Middle frontal gyrus (tissue), 1 donor: ENCODE measurements around the gene RHBDD2.

Experiments
- DNase-seq: peaks from one replicate; pipeline ENCODE4 v3.0.0-alpha.2; 2015; ENCODE audit warnings: low spot score; ENCODE audit errors: extremely low spot score

The RHBDD2 gene

GRCh38 chr7:75916685-75917634 is 38.1 kb downstream of the RHBDD2 start:
- no peak for DNase-seq

DNA sequence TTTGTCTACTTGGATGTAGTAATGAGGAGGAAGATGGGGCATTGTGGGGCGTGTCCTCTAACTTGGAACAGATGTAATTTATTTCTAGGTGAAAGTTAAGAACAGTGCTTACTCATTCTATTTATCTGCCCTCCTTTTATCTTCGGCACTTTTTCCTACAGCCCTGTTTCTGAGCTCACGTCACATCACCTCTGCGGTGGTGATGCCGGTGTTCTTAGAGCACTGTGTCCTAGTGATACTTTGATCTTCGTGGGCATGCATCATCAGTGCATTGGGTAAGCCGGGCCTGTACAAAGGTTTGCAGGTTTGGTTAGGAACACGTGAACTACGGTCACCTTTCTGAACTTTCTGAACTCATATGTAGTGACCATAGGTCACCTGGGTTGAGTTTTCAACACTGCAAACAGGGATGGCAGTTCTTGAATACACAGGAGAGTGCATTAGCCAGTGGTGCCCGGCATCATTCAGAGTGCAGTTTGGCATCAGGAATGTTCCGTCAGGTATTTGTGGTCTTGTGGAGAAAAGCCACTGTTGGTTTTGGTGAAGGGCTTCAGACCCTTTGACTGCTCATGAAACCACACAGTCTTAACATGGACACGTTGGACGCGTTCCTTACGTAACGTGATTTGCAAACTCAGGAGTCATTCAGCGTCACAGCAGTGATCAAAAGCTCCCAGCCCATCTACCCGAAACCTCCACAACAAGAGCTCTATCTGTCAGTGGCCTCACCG is 41.8 kb downstream of the RHBDD2 start:
- no peak for DNase-seq

- DNase-seq = no peak
Measured at GRCh38 chr7:75921479-75921878, 42.6 kb downstream of the RHBDD2 start.

- DNase-seq = no peak
Measured at GRCh38 chr7:75922966-75923603, 44.3 kb downstream of the RHBDD2 start.

DNA sequence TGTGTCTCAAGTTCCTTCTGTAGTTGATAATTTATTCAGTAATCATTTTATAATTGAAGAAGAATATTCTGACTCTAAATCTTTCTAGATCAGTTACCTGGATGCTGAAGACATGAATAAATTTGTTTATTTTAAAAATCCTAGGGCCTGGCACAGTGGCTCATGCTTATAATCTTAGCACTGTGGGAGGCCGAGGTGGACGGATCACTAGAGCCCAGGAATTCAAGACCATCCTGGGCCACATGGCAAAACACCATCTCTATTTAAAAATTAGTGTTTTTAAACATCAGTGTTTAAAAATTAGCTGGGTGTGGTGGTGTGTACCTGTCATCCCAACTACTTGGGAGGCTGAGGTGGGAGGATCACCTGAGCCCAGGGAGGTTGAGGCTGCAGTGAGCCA is 45.4 kb downstream of the RHBDD2 start:
- DNase-seq = no peak

- no peak for DNase-seq
Measured at GRCh38 chr7:75924889-75925288, 46.1 kb downstream of the RHBDD2 start.

GRCh38 chr7:75925717-75926435 is 47.0 kb downstream of the RHBDD2 start:
- DNase-seq = no peak

DNA sequence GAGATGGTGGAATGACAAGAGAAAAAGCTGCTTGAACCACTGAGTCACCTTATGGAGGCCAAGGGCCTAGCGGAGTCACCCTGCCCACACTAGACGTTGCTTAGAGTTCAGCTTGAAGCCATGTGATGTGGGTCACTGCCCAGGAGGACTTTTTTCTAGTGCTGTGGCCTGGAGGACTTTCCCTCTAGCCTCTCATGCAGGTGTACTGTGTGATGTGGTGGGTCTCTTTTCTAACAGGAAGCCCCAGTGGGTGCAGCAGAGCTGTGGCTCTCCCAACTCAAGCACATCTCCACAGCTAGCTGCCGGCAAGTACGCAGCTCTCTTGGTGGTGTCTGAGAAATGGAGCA is 49.7 kb downstream of the RHBDD2 start:
- no peak for DNase-seq

DNA sequence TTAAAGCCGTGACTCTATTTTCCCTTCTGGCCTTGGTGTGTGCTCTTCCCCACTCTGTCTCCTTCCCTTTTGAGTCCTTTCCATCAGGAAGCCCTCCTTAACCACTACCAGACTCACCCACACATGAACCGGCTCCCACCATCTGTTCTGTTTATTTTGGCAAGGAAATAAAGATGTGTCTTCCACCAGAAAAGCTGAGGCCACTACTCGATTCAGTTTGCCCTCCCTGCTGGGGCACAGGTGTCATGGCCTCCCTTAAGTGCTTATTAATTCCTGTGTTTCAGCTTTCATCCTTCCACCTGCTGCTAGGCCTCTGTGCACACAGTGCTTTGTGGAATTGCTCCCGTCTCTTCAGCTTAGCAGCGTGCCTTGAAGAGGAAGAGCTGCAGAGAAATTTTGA is 52.8 kb downstream of the RHBDD2 start:
- no peak for DNase-seq

GRCh38 chr7:75937958-75938786 is 59.3 kb downstream of the RHBDD2 start:
- no peak for DNase-seq
